Activated CD8-positive, alpha-beta memory T cell treated with anti-CD3 and anti-CD28 coated beads for 24 hours (primary cell): Measurements from ENCODE around the gene VKORC1.

Experiments used
- DNase-seq: peaks from one replicate; pipeline ENCODE4 v3.0.0-alpha.2; 2020

Gene VKORC1

GRCh38 chr16:31081428-31082351, 12.9 kb downstream of the VKORC1 start:
- no peak for DNase-seq

DNA sequence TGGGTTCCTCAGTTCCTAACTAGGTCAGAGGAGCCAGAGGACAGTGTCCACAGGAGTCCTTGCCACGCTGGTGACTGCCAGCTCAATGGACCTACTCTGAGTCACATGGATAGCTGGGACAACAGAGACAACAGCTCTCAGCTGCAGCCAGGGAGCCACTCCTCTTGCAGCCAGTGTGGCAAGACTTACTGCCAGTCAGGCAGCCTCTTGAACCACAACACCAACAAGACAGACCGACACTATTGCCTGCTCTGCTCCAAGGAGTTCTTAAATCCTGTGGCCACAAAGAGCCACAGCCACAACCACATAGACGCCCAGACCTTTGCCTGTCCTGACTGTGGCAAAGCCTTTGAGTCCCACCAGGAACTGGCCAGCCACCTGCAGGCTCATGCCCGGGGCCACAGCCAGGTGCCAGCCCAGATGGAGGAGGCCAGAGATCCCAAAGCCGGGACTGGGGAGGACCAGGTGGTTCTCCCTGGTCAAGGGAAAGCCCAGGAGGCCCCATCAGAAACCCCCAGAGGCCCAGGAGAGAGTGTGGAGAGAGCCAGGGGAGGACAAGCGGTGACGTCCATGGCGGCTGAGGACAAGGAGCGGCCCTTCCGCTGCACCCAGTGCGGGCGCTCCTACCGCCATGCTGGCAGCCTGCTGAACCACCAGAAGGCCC, 13.7 kb downstream of the VKORC1 start:
- DNase-seq = no peak

GRCh38 chr16:31080035-31080629, 14.5 kb downstream of the VKORC1 start:
- DNase-seq = no peak

- no peak for DNase-seq
These were observed 15.2 kb downstream of the VKORC1 start for GRCh38 chr16:31079342-31079944.

DNA sequence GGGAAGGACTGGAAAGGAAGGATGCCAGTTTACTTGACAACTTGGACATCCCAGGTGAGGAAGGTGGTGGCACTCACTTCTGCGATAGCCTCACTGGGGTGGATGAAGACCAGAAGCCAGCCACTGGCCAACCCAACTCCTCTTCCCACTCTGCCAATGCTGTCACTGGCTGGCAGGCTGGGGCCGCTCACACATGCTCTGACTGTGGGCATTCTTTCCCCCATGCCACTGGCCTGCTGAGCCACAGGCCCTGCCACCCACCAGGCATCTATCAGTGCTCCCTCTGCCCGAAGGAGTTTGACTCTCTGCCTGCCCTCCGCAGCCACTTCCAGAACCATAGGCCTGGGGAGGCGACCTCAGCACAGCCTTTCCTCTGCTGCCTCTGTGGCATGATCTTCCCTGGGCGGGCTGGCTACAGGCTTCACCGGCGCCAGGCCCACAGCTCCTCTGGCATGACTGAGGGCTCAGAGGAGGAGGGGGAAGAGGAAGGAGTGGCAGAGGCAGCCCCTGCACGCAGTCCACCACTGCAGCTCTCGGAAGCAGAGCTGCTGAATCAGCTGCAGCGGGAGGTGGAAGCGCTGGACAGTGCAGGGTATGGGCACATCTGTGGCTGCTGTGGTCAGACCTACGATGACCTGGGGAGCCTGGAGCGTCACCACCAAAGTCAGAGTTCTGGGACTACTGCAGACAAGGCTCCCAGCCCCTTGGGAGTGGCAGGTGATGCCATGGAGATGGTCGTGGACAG, 15.8 kb downstream of the VKORC1 start:
- DNase-seq = no peak

DNA sequence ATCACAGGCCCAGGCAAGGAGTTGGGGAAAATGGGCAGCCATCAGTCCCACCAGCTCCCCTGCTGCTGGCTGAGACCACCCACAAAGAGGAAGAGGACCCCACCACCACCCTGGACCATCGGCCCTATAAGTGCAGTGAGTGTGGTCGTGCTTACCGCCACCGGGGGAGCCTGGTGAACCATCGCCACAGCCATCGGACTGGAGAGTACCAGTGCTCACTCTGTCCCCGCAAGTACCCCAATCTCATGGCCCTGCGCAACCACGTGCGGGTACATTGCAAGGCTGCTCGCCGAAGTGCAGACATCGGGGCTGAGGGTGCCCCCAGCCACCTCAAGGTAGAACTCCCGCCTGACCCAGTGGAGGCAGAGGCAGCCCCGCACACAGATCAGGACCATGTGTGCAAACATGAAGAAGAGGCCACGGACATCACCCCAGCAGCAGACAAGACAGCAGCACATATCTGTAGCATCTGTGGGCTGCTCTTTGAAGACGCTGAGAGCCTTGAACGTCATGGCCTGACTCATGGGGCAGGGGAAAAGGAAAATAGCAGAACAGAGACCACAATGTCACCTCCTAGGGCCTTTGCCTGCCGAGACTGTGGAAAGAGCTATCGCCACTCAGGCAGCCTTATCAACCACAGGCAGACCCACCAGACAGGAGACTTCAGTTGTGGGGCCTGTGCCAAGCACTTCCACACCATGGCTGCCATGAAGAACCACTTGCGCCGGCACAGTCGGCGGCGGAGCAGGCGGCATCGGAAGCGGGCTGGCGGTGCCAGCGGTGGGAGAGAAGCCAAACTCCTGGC, 16.8 kb downstream of the VKORC1 start:
- no peak for DNase-seq

DNA sequence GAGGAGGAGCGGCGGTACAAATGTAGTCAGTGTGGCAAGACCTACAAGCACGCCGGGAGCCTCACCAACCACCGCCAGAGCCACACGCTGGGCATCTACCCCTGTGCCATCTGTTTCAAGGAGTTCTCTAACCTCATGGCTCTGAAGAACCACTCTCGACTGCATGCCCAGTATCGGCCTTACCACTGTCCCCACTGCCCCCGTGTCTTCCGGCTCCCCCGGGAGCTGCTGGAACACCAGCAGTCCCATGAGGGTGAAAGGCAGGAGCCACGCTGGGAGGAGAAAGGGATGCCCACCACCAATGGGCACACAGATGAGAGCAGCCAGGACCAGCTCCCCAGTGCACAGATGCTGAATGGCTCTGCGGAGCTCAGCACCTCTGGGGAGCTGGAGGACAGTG, 17.6 kb downstream of the VKORC1 start:
- no peak for DNase-seq

DNA sequence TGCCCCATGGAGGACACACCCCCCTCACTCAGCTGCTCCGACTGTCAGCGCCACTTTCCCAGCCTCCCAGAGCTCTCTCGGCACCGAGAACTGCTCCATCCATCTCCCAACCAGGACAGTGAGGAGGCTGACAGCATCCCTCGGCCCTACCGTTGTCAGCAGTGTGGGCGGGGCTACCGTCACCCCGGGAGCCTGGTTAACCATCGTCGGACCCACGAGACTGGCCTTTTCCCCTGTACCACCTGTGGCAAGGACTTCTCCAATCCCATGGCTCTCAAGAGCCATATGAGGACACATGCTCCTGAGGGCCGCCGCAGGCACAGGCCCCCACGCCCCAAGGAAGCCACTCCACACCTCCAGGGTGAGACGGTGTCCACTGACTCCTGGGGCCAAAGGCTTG, 18.3 kb downstream of the VKORC1 start:
- no peak for DNase-seq

DNA sequence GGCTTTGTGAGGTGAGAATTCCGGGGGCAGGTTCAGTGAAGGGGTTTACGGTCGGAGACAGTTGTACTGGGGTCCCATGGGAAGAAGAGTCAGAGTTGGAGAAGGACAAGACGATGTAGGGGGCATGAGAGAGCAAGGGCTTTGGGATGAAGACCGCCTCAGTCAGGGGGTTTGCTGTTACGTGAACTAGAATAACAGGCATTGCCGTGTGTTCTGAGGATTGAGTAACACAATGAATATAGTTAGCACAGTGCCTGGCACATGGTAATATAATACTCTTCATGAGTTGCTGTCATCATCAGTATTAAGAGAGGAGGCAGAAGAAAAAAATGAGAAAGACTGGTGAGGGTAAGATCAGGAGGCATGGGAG, 19.8 kb downstream of the VKORC1 start:
- no peak for DNase-seq

GRCh38 chr16:31073970-31074813, 20.4 kb downstream of the VKORC1 start, which contains the start of the genes ZNF646 and ZNF668:
TSS of gene ZNF646 (plus strand) at chr16:31074422. CDS start at chr16:31076325, 1,903 bp downstream.
TSS of gene ZNF668 (minus strand) at chr16:31074240. CDS start at chr16:31064459, 9,781 bp downstream.
- DNase-seq = peak; percentile 95

DNA sequence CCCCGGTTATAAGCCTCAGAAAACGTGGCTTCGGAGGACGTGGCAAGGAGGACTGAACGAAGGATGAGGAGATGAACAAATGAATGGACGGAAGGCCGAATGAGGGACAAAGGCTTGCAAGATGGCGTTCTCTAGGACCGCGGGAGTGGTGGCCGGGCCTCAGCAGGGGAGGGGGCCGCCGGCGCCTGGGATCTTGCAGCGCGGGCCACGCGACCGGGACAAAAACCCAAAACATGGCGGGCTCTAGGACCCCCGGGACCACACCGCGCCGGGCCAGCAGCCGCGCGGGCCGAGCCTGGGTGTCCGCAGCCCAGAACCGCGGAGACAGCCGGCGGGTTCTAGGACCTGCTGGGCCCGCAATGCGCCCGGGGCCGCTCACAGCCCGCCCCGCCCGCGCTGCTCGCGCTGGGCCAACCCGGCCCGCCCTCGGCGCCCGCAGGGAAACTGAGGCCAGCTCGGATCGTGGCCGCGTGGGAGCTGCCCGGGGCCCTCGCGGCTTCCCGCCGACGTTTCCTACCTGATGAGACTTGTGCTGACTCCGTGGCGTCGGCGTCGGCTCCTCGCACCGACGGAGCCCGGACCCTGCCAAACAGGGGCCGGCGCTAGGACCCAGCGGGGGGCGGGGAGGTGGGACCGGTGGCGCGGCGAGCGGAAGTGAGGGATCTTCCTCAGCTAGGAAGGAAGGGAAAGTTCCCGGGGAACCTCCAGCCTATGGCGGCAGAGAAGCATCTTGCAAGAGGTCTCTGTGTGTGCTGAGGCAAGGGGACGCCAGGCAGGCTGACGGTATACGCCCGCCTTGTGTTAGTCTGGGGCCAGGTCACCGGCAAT, 21.2 kb downstream of the VKORC1 start:
- DNase-seq = peak; percentile 95

GRCh38 chr16:31072540-31073141, 22.0 kb downstream of the VKORC1 start:
- no peak for DNase-seq

- DNase-seq = no peak
These were observed 22.7 kb downstream of the VKORC1 start for GRCh38 chr16:31071861-31072260.

- no peak for DNase-seq
These were observed 27.3 kb downstream of the VKORC1 start for GRCh38 chr16:31067342-31067741.

DNA sequence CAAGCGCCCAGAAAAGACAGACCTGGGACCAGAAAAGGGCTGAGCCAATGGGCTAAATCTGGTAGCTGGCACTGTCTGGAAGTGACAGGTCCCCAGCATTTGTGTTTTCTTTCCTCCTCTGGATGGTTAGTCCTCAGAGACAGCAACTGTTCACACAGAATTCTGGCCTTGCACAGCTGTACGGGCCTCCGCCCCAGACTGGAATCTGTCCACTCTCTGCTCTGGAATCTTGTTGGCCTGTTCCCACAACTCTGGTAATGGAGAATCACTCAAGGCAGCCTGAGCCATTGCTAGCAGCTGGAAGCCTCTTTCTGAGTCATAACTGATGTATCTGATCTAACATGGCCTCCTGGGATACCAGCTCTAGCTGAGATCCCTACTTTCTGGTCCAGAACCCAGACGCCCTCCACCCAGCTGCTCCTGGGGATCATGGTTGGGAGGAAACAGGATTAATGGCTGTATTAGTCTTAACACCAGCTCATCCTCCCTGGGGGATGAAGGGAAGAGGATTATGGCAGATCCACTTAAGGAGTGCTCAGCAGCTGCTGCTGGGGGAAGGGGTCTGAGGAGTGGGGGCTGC, 29.6 kb downstream of the VKORC1 start:
- DNase-seq = no peak

DNA sequence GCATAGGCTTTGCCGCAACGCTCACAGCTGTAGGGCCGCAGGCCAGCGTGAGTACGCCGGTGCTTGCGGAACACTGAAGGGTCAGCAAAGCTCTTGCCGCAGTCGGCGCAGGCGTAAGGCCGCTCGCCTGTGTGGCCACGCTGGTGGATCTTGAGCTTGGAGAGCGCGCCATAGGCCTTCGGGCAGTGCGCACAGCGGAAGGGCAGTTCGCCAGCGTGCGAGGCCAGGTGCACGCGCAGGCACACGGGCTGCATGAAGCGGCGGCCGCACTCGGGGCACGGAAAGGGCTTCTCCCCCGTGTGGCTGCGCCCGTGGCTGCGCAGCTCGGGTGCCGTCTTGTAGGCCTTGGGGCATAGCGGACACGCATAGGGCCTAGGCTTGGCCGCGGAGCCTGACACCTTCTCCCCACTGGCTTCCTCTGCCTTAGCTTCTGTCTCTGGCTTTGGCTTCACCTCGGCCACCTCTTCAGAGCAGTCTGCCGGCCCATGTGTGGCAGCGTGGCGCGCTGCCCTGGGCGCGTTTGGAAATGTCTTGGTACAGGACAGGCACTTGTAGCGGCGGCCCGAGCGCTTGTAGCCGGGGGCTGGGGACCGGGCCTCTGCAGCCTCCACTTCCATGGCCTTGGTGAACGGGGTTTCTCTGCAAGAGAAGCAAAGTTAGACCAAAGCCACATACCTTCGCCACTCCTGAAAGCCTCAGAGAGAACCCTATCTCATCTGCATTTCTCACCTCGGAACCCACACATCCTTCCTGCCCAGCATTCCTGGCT, 30.6 kb downstream of the VKORC1 start:
- no peak for DNase-seq

DNA sequence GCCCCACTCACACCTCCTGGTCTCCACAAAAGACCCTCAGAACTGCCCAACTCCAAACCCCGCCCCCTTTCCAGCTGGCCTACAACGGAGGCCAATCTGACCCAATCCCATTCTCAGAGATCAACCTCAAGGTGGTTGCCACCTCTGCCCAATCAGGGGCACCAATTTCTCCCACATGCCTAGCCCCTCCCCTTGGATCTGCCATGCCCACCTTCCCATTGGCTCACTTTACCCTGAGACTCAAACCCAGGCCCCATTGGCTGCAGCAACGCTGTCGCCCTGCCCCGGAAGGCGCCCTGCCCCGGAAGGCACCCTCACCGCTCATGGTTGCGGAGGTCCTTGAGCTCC, 31.1 kb downstream of the VKORC1 start:
- no peak for DNase-seq

DNA sequence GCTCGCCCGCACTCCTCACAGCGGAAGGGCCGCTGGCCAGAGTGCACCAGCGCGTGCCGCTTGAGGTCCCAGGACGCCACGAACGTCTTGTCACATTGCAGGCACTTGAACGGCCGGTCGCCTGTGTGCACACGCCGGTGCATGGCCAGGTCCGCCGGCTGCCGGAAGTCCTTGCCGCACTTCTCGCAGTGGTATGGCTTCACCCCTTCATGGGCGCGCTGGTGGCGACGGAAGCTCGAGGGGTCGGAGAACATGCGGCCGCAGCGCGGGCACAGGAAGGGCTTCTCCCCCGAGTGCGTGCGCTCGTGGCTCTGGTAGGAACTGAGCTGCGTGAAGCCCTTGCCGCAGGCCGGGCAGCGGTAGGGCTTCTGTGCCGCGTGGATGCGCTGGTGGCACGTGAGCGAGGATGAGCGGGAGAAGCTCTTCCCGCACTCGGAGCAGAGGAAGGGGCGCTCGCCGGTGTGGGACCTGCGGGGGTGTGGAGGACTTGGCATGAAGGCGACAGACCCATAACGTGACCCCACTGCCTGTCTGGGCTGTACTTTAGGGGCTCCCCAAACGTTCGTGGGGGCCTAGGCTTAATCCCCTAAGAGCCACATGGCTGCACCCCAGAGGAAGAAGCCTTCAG, 32.7 kb downstream of the VKORC1 start:
- DNase-seq = no peak
